H1 (cell line): ENCODE measurements around the gene FBLN2. TPM values are rescaled to one million over a fixed set of nuclear protein-coding genes. Genes with fewer than 3 reads are reported as not detected.

Experiments used
- BRCA1 ChIP-seq: IDR thresholded peaks from 2 replicates; pipeline ENCODE4 v1.6.1; 2012; ENCODE audit warnings: low read depth, low read length, improper control_type of control experiment
- CEBPB ChIP-seq: IDR thresholded peaks from 2 replicates; pipeline ENCODE4 v1.6.1; 2012; ENCODE audit warnings: low read depth, low read length
- PHF8 ChIP-seq: fragments of 200-600 bp; sonication (generic); conservative IDR thresholded peaks from 2 replicates; pipeline ENCODE4 v1.7.1; 2012; ENCODE audit warnings: low read depth, mild to moderate bottlenecking, inconsistent platforms, low read length, moderate library complexity
- RNF2 ChIP-seq: fragments of 200-900, 300-1000 bp; sonication (generic); IDR thresholded peaks from 2 replicates; pipeline ENCODE4 v1.7.1; 2016; ENCODE audit warnings: borderline replicate concordance, low read depth, mild to moderate bottlenecking, antibody characterized with exemption, low read length; ENCODE audit not compliant: poor library complexity, severe bottlenecking; ENCODE audit errors: missing control alignments
- SRF ChIP-seq: IDR thresholded peaks from 2 replicates; pipeline ENCODE4 v1.6.1; 2011; ENCODE audit warnings: mild to moderate bottlenecking, low read depth, low read length, moderate library complexity
- polyA plus RNA-seq, 7 experiments: library from polyadenylated mRNA; depleted of rRNA in 3 of 7; stranded (reverse) in 5 of 7; unstranded in 2 of 7; fragments of >200 nt in 5 of 7; fragments of 200-250 nt in 2 of 7; gene quantifications; 1 replicate in 5 of 7; 2 replicates in 1 of 7; 4 replicates in 1 of 7; pipeline versions ENCODE4 v1.2.1 to v1.2.3, GENCODE V29; 2011 to 2013; ENCODE audit warnings: missing spikeins in 2 of 7, mixed read lengths in 2 of 7
- total RNA-seq: library from RNA; stranded (reverse); fragmentation: NEBNext Ultra II Directional; extraction: Animal tissue kit (Norgen Biotek cat#: 25700); gene quantifications from 2 replicates; pipeline ENCODE4 v1.2.1, GENCODE V29; 2021

FBLN2 gene
- total and polyA plus RNA-seq, 2 of the 8 experiments (the other 6 are each of a cell fraction or from before 2014, with no cell fraction given) = 17.4 to 24.2 TPM

DNA sequence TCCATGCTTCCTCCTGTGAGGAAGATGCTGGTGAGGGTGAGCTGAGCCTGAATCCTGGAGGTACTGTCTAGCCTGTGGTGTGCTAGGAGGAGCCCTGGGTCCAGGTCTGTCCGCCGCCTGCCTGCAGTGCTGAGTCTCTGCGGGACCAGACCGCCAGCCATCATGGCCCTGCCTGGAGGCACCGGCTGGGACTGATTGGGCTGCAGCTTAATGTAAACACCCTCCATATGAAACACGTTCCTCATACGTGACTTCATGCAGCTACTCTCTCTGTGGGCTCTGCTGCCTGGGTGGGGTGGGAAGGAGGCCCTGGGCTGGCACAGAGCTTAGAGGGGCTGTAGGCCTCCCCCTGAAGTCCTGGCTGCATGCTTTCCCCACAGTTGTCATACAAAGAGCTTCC, 67.4 kb downstream of the FBLN2 start (continued):
- no peak for TF ChIP-seq BRCA1
- no peak for TF ChIP-seq SRF
- no peak for TF ChIP-seq RNF2
- no peak for TF ChIP-seq PHF8
- no peak for TF ChIP-seq CEBPB
